Measurements from ENCODE around the gene ANKRD39. TPM values are rescaled to one million over a fixed set of nuclear protein-coding genes. Genes with fewer than 3 reads are reported as not detected.
A peak's percentile ranks its signal among the peaks of the same experiment; 100 is the strongest.

Gene ANKRD39
- total RNA-seq, 1 donor from 2014 or later, result 14.9 TPM

- H3K4me3 Mint-ChIP-seq (ENCODE audit: unreplicated experiment), result no peak overlapping the region
- no peaks in the 10 kb centered on the region for H3K9me3 Mint-ChIP-seq (ENCODE audit: unreplicated experiment)
- peaks cover 19% of the 10 kb centered on the region for H3K27me3 Mint-ChIP-seq (ENCODE audit: unreplicated experiment)
- H3K27ac Mint-ChIP-seq (ENCODE audit: unreplicated experiment), result no peak overlapping the region
- no peak for TF ChIP-seq CTCF (IDR thresholded peaks at IDR 0.05; ENCODE audit: unreplicated experiment)
- DNase-seq (ENCODE audit: low spot score), result no peak
- H3K4me1 Mint-ChIP-seq (ENCODE audit: unreplicated experiment), result peaks cover 23% of the 10 kb centered on the region
- no peaks in the 10 kb centered on the region for H3K36me3 Mint-ChIP-seq (ENCODE audit: low read depth, unreplicated experiment)
These were observed 41.6 kb upstream of the ANKRD39 start for GRCh38 chr2:96899413-96899741.

GRCh38 chr2:96898641-96899412, 41.0 kb upstream of the ANKRD39 start:
- Mint-ChIP-seq H3K27ac (ENCODE audit: unreplicated experiment) (no peak overlapping the region), H3K4me3 (ENCODE audit: unreplicated experiment) (no peak overlapping the region), H3K27me3 (ENCODE audit: unreplicated experiment) (peaks cover 19% of the 10 kb centered on the region), H3K9me3 (ENCODE audit: unreplicated experiment) (no peaks in the 10 kb centered on the region), H3K4me1 (ENCODE audit: unreplicated experiment) (peaks cover 21% of the 10 kb centered on the region), H3K36me3 (ENCODE audit: low read depth, unreplicated experiment) (no peaks in the 10 kb centered on the region)
- TF ChIP-seq CTCF (IDR thresholded peaks at IDR 0.05; ENCODE audit: unreplicated experiment), result no peak
- DNase-seq (ENCODE audit: low spot score), result no peak

GRCh38 chr2:96898135-96898505, 40.3 kb upstream of the ANKRD39 start:
- H3K27me3 Mint-ChIP-seq (ENCODE audit: unreplicated experiment), result peaks cover 19% of the 10 kb centered on the region
- H3K27ac Mint-ChIP-seq (ENCODE audit: unreplicated experiment), result no peak overlapping the region
- no peak overlapping the region for H3K4me3 Mint-ChIP-seq (ENCODE audit: unreplicated experiment)
- H3K9me3 Mint-ChIP-seq (ENCODE audit: unreplicated experiment), result no peaks in the 10 kb centered on the region
- no peak for TF ChIP-seq CTCF (IDR thresholded peaks at IDR 0.05; ENCODE audit: unreplicated experiment)
- H3K4me1 Mint-ChIP-seq (ENCODE audit: unreplicated experiment), result peaks cover 23% of the 10 kb centered on the region
- H3K36me3 Mint-ChIP-seq (ENCODE audit: low read depth, unreplicated experiment), result no peaks in the 10 kb centered on the region
- DNase-seq (ENCODE audit: low spot score), result no peak

GRCh38 chr2:96897491-96898134, 39.8 kb upstream of the ANKRD39 start:
- H3K9me3 Mint-ChIP-seq (ENCODE audit: unreplicated experiment), result no peaks in the 10 kb centered on the region
- peaks cover 28% of the 10 kb centered on the region for H3K4me1 Mint-ChIP-seq (ENCODE audit: unreplicated experiment)
- no peak overlapping the region for H3K27ac Mint-ChIP-seq (ENCODE audit: unreplicated experiment)
- DNase-seq (ENCODE audit: low spot score), result no peak
- peaks cover 19% of the 10 kb centered on the region for H3K27me3 Mint-ChIP-seq (ENCODE audit: unreplicated experiment)
- no peak for TF ChIP-seq CTCF (IDR thresholded peaks at IDR 0.05; ENCODE audit: unreplicated experiment)
- peak overlapping the region; percentile 26 for H3K4me3 Mint-ChIP-seq (ENCODE audit: unreplicated experiment)
- H3K36me3 Mint-ChIP-seq (ENCODE audit: low read depth, unreplicated experiment), result no peaks in the 10 kb centered on the region

Measured in endothelial cell (in vitro differentiated cells).